Measurements from ENCODE around the gene TMEM244. TPM values are rescaled to one million over a fixed set of nuclear protein-coding genes. Genes with fewer than 3 reads are reported as not detected.

The TMEM244 gene, protein sequence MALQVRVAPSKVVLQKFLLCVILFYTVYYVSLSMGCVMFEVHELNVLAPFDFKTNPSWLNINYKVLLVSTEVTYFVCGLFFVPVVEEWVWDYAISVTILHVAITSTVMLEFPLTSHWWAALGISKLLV
- total RNA-seq (under 1 TPM in 1 of 2 experiments, not detected in 1; 0.44 TPM), polyA plus RNA-seq (3.2 TPM)

DNA sequence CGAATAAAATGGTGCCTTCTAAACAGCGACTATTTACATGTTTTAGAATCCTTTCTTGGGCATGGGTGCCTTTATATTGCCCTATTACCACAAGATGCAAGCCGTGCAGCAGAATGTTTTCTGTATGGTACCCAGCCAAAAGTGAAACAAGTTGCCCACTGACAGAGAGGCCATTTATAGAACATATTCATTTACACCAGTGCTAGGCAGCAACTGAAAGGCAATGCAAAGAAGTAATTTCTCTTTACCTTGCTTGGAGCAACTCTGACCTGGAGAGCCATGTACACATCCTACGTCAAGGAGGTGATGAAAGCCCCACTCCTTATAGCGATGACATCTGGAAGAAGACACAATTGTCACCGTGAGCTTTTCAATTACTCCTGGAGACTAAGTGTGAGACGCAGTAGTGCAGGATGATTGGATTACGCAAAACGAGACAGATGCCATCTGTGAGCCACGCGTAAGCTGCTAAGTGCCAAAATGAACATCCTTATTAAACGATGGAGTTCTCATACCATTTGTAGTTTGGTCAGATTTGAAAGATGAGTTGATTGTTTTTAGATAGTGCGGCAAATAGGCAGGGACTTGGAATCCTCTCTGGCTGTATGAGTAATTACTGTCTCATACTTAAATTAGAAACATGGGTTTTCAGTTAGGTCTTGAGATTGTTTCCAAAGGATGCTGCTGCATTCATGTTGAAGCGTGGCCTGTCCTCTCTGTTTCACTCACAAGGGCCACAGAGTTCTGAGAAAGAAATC lies at the start of gene TMEM244:
TMEM244 (minus strand) TSS at position 408 of the 758 bp plus-strand sequence; CDS start at position 281, 127 bp downstream.
- Mint-ChIP-seq H3K4me3 (peak within 1 kb of the TSS; percentile 84 to 91 (median 87)), H3K36me3 (peaks cover 0 to 3% (median 3%) of the 10 kb centered on the region in 3 donors), H3K4me1 (peaks cover 12 to 35% (median 13%) of the 10 kb centered on the region in 3 donors), H3K9me3 (peaks cover 0 to 4% (median 0%) of the 10 kb centered on the region in 5 donors), H3K27me3 (no peaks in the 10 kb centered on the region), H3K27ac (peak within 1 kb of the TSS; percentile 74 to 97 (median 86))
- CTCF ChIA-PET, result interaction anchor here (1.2 to 1.5 kb wide), 3 partner anchors 8 to 264 kb away, joined by 3 to 4 read pairs (median 3); no protein-coding TSS in a partner anchor
- no peaks in the 10 kb centered on the region for H3K36me3 ChIP-seq (ENCODE audit: insufficient read depth, low read length)
- no peak within 1 kb of the TSS for H3K4me3 ChIP-seq (ENCODE audit: low read length)
- H3K27ac ChIP-seq (ENCODE audit: low read depth, low read length), result peak within 1 kb of the TSS; percentile 7
- no peaks in the 10 kb centered on the region for H3K27me3 ChIP-seq (ENCODE audit: insufficient read depth, low read length, poor library complexity, severe bottlenecking)
- POLR2A ChIA-PET, result interaction anchor here (1.1 kb wide), 2 partner anchors 111 to 158 kb away, joined by 3 to 4 read pairs; no protein-coding TSS in a partner anchor
- DNase-seq, result peak in 2 of 5 donors; percentile 40 to 49
- no peaks in the 10 kb centered on the region for H3K9me3 ChIP-seq (ENCODE audit: low read length)
- H3K4me1 ChIP-seq (ENCODE audit: insufficient read depth, low read length), result no peaks in the 10 kb centered on the region

DNA sequence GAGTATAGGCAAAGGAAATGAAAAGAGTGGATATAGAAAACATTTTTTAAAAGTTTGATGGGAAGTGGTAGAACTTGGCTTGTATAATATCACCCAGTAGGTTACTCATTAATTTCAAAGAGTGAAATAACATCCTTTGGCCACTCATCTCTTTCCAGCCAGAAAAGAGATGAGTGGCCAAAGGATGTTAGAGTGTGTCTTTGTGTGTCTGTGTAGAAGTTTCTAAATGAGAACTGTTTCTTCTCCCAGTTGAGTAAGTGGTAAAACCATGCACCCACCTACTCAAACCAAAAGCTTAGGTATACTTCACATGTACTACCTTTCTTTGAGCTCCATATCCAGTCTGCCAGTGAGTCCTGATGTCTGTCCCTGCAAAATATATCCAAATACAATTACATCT lies 47.7 kb upstream of the TMEM244 start:
- no peak overlapping the region for H3K4me3 ChIP-seq (ENCODE audit: low read length)
- Mint-ChIP-seq H3K9me3 (no peaks in the 10 kb centered on the region), H3K27me3 (peaks cover 0 to 1% of the 10 kb centered on the region in 2 donors), H3K4me3 (no peak overlapping the region), H3K36me3 (no peaks in the 10 kb centered on the region), H3K27ac (no peak overlapping the region), H3K4me1 (peaks cover 6 to 7% (median 7%) of the 10 kb centered on the region in 3 donors)
- POLR2A ChIA-PET, result no interaction called here
- no peaks in the 10 kb centered on the region for H3K9me3 ChIP-seq (ENCODE audit: low read length)
- CTCF ChIA-PET, result no interaction called here
- H3K4me1 ChIP-seq (ENCODE audit: insufficient read depth, low read length), result no peaks in the 10 kb centered on the region
- no peak for DNase-seq
- H3K36me3 ChIP-seq (ENCODE audit: insufficient read depth, low read length), result no peaks in the 10 kb centered on the region
- no peak overlapping the region for H3K27ac ChIP-seq (ENCODE audit: low read depth, low read length)
- no peaks in the 10 kb centered on the region for H3K27me3 ChIP-seq (ENCODE audit: insufficient read depth, low read length, poor library complexity, severe bottlenecking)

DNA sequence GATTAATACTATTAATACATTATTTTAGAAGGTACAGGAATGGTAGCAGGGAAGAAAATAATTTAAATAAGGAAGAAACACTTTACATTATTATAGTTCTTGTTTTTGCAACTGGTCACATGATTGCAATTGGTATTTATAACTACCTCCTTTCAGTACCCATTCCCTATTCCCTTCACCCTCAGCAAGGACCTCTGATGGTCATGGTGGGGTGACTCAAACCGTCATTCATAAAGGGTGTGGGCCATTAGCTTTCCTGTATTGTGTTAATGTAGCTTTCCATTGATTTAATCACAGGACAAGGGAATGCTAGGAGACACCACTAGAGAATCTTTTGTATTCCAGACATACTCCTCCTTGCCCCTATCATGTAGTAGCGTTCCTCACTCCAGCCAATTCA lies 47.2 kb upstream of the TMEM244 start:
- Mint-ChIP-seq H3K27me3 (peaks cover 0 to 1% of the 10 kb centered on the region in 2 donors), H3K27ac (peak overlapping the region in 1 of 8 donors; percentile 24), H3K4me1 (peaks cover 6 to 7% (median 7%) of the 10 kb centered on the region in 3 donors), H3K4me3 (no peak overlapping the region), H3K9me3 (no peaks in the 10 kb centered on the region), H3K36me3 (no peaks in the 10 kb centered on the region)
- no peaks in the 10 kb centered on the region for H3K9me3 ChIP-seq (ENCODE audit: low read length)
- no peak overlapping the region for H3K27ac ChIP-seq (ENCODE audit: low read depth, low read length)
- no peak overlapping the region for H3K4me3 ChIP-seq (ENCODE audit: low read length)
- no peaks in the 10 kb centered on the region for H3K4me1 ChIP-seq (ENCODE audit: insufficient read depth, low read length)
- no peaks in the 10 kb centered on the region for H3K27me3 ChIP-seq (ENCODE audit: insufficient read depth, low read length, poor library complexity, severe bottlenecking)
- ChIA-PET CTCF (interaction anchor here (1.4 kb wide), 1 partner anchor 113 kb away, joined by 3 read pairs; no protein-coding TSS in a partner anchor), POLR2A (no interaction called here)
- DNase-seq, result no peak
- no peaks in the 10 kb centered on the region for H3K36me3 ChIP-seq (ENCODE audit: insufficient read depth, low read length)

DNA sequence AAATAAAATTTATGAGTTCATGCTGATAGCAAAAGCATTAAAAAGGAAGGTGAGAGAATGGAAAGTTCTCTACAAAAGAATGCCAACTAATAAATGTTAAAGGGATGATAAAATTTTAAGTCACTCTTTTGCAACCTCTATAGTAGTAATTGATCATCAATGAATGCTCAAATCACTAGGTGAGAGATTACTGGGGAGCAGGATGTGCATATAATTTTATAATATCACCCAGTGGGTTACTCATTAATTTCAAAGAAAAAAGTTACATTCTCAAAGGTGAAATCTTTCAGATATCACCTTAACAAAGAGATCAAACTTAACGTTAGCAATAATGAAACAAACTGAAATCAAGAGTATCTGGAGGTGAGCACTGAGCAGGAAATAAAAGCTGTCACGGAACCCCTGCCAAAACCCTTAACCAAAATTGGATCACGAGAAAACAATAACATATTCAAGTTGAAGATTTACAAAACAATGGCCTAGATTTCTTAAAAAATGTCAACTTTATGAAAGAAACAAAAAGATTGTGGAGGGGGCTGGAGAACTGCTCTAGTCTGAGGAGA lies 45.5 kb upstream of the TMEM244 start:
- Mint-ChIP-seq H3K4me1 (peaks cover 6 to 7% (median 7%) of the 10 kb centered on the region in 3 donors), H3K36me3 (no peaks in the 10 kb centered on the region), H3K27ac (peak overlapping the region in 1 of 8 donors; percentile 31), H3K27me3 (peaks cover 0 to 1% of the 10 kb centered on the region in 2 donors), H3K4me3 (peak overlapping the region in 1 of 7 donors; percentile 28), H3K9me3 (no peaks in the 10 kb centered on the region)
- Histone ChIP-seq H3K9me3 (ENCODE audit: low read length) (no peaks in the 10 kb centered on the region), H3K36me3 (ENCODE audit: insufficient read depth, low read length) (no peaks in the 10 kb centered on the region), H3K27me3 (ENCODE audit: insufficient read depth, low read length, poor library complexity, severe bottlenecking) (no peaks in the 10 kb centered on the region), H3K4me3 (ENCODE audit: low read length) (no peak overlapping the region), H3K4me1 (ENCODE audit: insufficient read depth, low read length) (no peaks in the 10 kb centered on the region), H3K27ac (ENCODE audit: low read depth, low read length) (no peak overlapping the region)
- ChIA-PET CTCF (no interaction called here), POLR2A (no interaction called here)
- DNase-seq, result no peak

DNA sequence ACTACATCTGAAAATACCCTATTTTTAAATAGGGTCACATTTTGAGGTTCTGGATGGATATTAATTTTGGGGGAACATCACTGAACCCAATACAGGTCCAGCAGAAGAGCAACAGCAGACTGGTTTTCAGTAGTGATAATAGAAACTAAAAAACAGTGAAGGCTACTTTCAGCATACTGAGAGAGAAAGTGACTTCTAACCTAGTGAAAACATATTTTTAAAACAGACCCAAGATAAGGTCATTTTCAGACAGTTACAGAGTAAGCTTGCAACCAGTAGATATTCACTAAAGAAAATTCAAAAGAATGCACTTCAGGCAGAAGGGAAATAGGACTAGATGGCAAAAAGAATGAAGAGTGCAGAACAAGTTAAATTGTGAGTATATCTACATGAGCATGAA lies 42.0 kb upstream of the TMEM244 start:
- Histone ChIP-seq H3K4me1 (ENCODE audit: insufficient read depth, low read length) (no peaks in the 10 kb centered on the region), H3K27me3 (ENCODE audit: insufficient read depth, low read length, poor library complexity, severe bottlenecking) (no peaks in the 10 kb centered on the region), H3K4me3 (ENCODE audit: low read length) (no peak overlapping the region), H3K36me3 (ENCODE audit: insufficient read depth, low read length) (no peaks in the 10 kb centered on the region), H3K27ac (ENCODE audit: low read depth, low read length) (no peak overlapping the region), H3K9me3 (ENCODE audit: low read length) (no peaks in the 10 kb centered on the region)
- H3K27ac Mint-ChIP-seq, result no peak overlapping the region
- peaks cover 6 to 7% (median 7%) of the 10 kb centered on the region in 3 donors for H3K4me1 Mint-ChIP-seq
- ChIA-PET CTCF (no interaction called here), POLR2A (no interaction called here)
- no peak overlapping the region for H3K4me3 Mint-ChIP-seq
- no peak for DNase-seq
- H3K27me3 Mint-ChIP-seq, result no peaks in the 10 kb centered on the region
- H3K9me3 Mint-ChIP-seq, result no peaks in the 10 kb centered on the region
- H3K36me3 Mint-ChIP-seq, result no peaks in the 10 kb centered on the region

DNA sequence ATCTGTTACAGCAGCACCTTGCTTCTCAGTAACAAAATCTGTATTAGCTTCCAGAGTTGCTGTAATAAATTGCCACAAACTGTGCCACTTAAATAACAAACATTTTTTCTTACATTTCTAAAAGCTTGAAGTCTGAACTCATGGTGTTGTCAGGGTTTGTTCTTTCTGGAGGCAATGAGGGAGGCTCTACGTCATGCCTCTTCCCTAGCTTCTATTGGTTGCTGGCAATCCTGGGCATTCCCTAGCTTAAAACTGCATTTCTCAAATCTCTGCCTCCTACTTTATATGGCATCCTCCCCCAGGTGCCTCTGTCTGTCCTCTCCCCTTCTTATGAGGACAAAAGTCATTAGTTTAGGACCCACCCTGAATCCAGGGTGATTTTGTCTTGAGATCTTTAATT lies 41.6 kb upstream of the TMEM244 start:
- Mint-ChIP-seq H3K36me3 (no peaks in the 10 kb centered on the region), H3K4me1 (peaks cover 6 to 7% (median 7%) of the 10 kb centered on the region in 3 donors), H3K4me3 (no peak overlapping the region), H3K27ac (no peak overlapping the region), H3K9me3 (no peaks in the 10 kb centered on the region), H3K27me3 (peaks cover 0 to under 1% of the 10 kb centered on the region in 2 donors)
- Histone ChIP-seq H3K27ac (ENCODE audit: low read depth, low read length) (no peak overlapping the region), H3K27me3 (ENCODE audit: insufficient read depth, low read length, poor library complexity, severe bottlenecking) (no peaks in the 10 kb centered on the region), H3K9me3 (ENCODE audit: low read length) (no peaks in the 10 kb centered on the region), H3K36me3 (ENCODE audit: insufficient read depth, low read length) (no peaks in the 10 kb centered on the region), H3K4me3 (ENCODE audit: low read length) (no peak overlapping the region), H3K4me1 (ENCODE audit: insufficient read depth, low read length) (no peaks in the 10 kb centered on the region)
- ChIA-PET POLR2A (no interaction called here), CTCF (no interaction called here)
- no peak for DNase-seq

DNA sequence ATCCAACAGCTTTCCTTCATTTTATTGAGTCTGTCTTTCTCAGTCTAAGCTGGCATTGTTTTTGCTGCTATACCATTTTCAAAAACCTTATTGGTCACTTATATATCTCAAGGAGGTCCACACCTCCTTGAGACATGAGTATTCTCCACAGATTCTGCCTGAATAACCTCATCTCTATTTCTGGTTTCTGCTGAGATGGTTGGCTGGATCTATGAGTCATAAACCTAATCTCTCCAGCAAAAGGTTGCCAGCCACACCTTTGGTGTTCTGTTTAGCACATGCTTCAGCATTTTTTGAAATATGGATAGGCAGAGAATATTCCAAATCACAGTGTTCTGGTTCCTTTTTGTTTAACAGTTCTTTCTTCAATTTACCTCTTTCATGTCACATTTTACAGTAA lies 40.8 kb upstream of the TMEM244 start:
- no peak overlapping the region for H3K4me3 Mint-ChIP-seq
- no peak overlapping the region for H3K4me3 ChIP-seq (ENCODE audit: low read length)
- H3K4me1 Mint-ChIP-seq, result peaks cover 2 to 4% (median 4%) of the 10 kb centered on the region in 3 donors
- H3K36me3 Mint-ChIP-seq, result no peaks in the 10 kb centered on the region
- ChIA-PET CTCF (no interaction called here), POLR2A (no interaction called here)
- no peaks in the 10 kb centered on the region for H3K36me3 ChIP-seq (ENCODE audit: insufficient read depth, low read length)
- no peaks in the 10 kb centered on the region for H3K4me1 ChIP-seq (ENCODE audit: insufficient read depth, low read length)
- no peak overlapping the region for H3K27ac Mint-ChIP-seq
- no peak overlapping the region for H3K27ac ChIP-seq (ENCODE audit: low read depth, low read length)
- H3K27me3 ChIP-seq (ENCODE audit: insufficient read depth, low read length, poor library complexity, severe bottlenecking), result no peaks in the 10 kb centered on the region
- H3K27me3 Mint-ChIP-seq, result peaks cover 0 to 9% of the 10 kb centered on the region in 2 donors
- H3K9me3 ChIP-seq (ENCODE audit: low read length), result no peaks in the 10 kb centered on the region
- H3K9me3 Mint-ChIP-seq, result no peaks in the 10 kb centered on the region
- no peak for DNase-seq

DNA sequence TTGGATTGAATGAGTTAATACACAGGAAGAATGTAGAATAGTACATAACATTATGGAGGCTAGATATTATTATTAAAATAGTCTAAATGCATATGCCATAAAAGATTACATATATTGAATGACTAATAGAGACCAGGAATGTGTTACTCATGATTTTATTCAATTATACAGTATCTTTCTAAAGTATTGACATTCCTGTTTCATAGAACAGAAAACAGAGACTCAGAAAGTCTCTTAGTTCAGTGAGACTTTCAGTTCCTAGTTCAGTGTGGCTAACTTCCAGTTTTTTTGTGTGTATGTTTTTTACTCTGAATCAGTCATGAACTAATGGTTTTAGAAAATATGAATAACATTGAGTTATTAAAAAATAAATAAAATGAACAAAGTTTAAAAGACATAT lies 34.6 kb upstream of the TMEM244 start:
- H3K4me3 Mint-ChIP-seq, result no peak overlapping the region
- CTCF ChIA-PET, result interaction anchor here (0.7 to 1.5 kb wide), 3 partner anchors 41 to 280 kb away, joined by 3 to 5 read pairs (median 3); no protein-coding TSS in a partner anchor

More for the DNA sequence above, 34.6 kb upstream of the TMEM244 start:
- no peak overlapping the region for H3K27ac Mint-ChIP-seq
- Histone ChIP-seq H3K4me3 (ENCODE audit: low read length) (no peak overlapping the region), H3K36me3 (ENCODE audit: insufficient read depth, low read length) (no peaks in the 10 kb centered on the region), H3K4me1 (ENCODE audit: insufficient read depth, low read length) (no peaks in the 10 kb centered on the region), H3K27ac (ENCODE audit: low read depth, low read length) (no peak overlapping the region), H3K9me3 (ENCODE audit: low read length) (no peaks in the 10 kb centered on the region), H3K27me3 (ENCODE audit: insufficient read depth, low read length, poor library complexity, severe bottlenecking) (no peaks in the 10 kb centered on the region)
- no peaks in the 10 kb centered on the region for H3K9me3 Mint-ChIP-seq
- no peaks in the 10 kb centered on the region for H3K36me3 Mint-ChIP-seq
- POLR2A ChIA-PET, result no interaction called here
- DNase-seq, result no peak
- peaks cover 2 to 10% of the 10 kb centered on the region in 2 donors for H3K27me3 Mint-ChIP-seq
- H3K4me1 Mint-ChIP-seq, result no peaks in the 10 kb centered on the region
